K562 (cell line): ENCODE data around the gene ERGIC3. TPM values are rescaled to one million over a fixed set of nuclear protein-coding genes. Genes with fewer than 3 reads are reported as not detected.

ENCODE experiments used
- ATAC-seq: fragments of 200-7000 bp; cut with Tn5 transposase; 3 replicates; pipeline ENCODE4 v1.9.1; 2020; ENCODE audit warnings: moderate library complexity
- BruUV-seq: library from RNA; stranded (reverse); fragments of 400-500 nt; replicated peaks from 2 replicates; lab custom pipeline; 2021; lab: Mats Ljungman, UMichigan
- CTCF ChIA-PET: fragments of 300-600 bp; formaldehyde crosslinking; extraction: SDS; loops from one replicate; lab custom pipeline; 2021; ENCODE audit warnings: low intra/inter-chr PET ratio; lab: Yijun Ruan, JAX
- POLR2A ChIA-PET: fragments of 300-600, 350-650 bp; sonication (Branson Sonifier 250); formaldehyde crosslinking; extraction: SDS; loops from one replicate; lab custom pipeline; 2021; ENCODE audit warnings: antibody characterized with exemption, inconsistent platforms; lab: Yijun Ruan, JAX
- DNase-seq, 4 experiments: peaks; one replicate each; pipeline versions ENCODE4 v3.0.0 to v3.0.0-alpha.2; 2011 to 2018; ENCODE audit warnings: low spot score in 3 of 4, mixed read lengths in 3 of 4; ENCODE audit errors: extremely low read depth in 1 of 4
- FAIRE-seq: peaks from 2 replicates; lab custom pipeline; 2011; peaks lifted over from hg19 to GRCh38; lab: Jason Lieb, UNC
- H2AFZ ChIP-seq: 2 replicates; pipeline ENCODE4 v1.6.0; 2011; ENCODE audit warnings: low read depth, low read length, control low read depth, inconsistent platforms
- H3K27ac ChIP-seq: fragments of 200-600 bp; 3 replicates; pipeline ENCODE4 v1.8.0; 2011; ENCODE audit warnings: low read depth, mild to moderate bottlenecking, control low read depth, inconsistent platforms, low read length, moderate library complexity, mixed read lengths; ENCODE audit errors: extremely low read depth
- H3K27me3 ChIP-seq, 2 experiments: fragments of 300-600 bp in 1 of 2; 2 replicates in 1 of 2; 3 replicates in 1 of 2; pipeline versions ENCODE4 v1.6.0 to v1.8.0; 2011; ENCODE audit warnings: inconsistent platforms in 2 of 2, low read length in 2 of 2, mild to moderate bottlenecking in 1 of 2, mixed read lengths in 1 of 2, moderate library complexity in 1 of 2; ENCODE audit not compliant: control insufficient read depth in 2 of 2, insufficient read depth in 2 of 2
- H3K36me3 ChIP-seq: fragments of 300-600 bp; 3 replicates; pipeline ENCODE4 v1.8.0; 2011; ENCODE audit warnings: mild to moderate bottlenecking, low read length, inconsistent platforms; ENCODE audit not compliant: control insufficient read depth, insufficient read depth
- H3K4me1 ChIP-seq, 2 experiments: fragments of 200-600 bp in 1 of 2; replicated peaks in 1 of 2; 2 replicates in 1 of 2; 3 replicates in 1 of 2; pipeline versions ENCODE4 v1.5.1 to v1.8.0; 2011; ENCODE audit warnings: inconsistent platforms in 2 of 2, low read length in 2 of 2, mild to moderate bottlenecking in 1 of 2, mixed read lengths in 1 of 2, moderate library complexity in 1 of 2; ENCODE audit not compliant: control insufficient read depth in 2 of 2, insufficient read depth in 2 of 2
- H3K4me2 ChIP-seq: 2 replicates; pipeline ENCODE4 v1.6.1; 2011; ENCODE audit warnings: low read length, control low read depth, inconsistent platforms, mixed read lengths; ENCODE audit not compliant: insufficient read depth
- H3K4me3 ChIP-seq: fragments of 200-600 bp; sonication (generic), shearing (Covaris generic); 2 replicates; pipeline ENCODE4 v1.5.1; 2016; ENCODE audit warnings: control low read depth, inconsistent platforms
- H3K79me2 ChIP-seq: fragments of 200-600 bp; 3 replicates; pipeline ENCODE4 v1.8.0; 2011; ENCODE audit warnings: low read length, inconsistent platforms; ENCODE audit not compliant: control insufficient read depth, insufficient read depth
- H3K9ac ChIP-seq, 2 experiments: 2 replicates each; pipeline versions ENCODE4 v1.6.0 to v1.6.1; 2011; ENCODE audit warnings: low read depth in 2 of 2, low read length in 2 of 2, control low read depth in 1 of 2, inconsistent platforms in 1 of 2, mild to moderate bottlenecking in 1 of 2, mixed read lengths in 1 of 2; ENCODE audit not compliant: insufficient read depth in 1 of 2
- H3K9me1 ChIP-seq: one replicate; pipeline ENCODE4 v1.6.0; 2011; ENCODE audit warnings: inconsistent platforms, mild to moderate bottlenecking, low read length, moderate library complexity; ENCODE audit not compliant: control insufficient read depth, insufficient read depth
- H3K9me3 ChIP-seq: replicated peaks from 2 replicates; pipeline ENCODE4 v1.5.1; 2011; ENCODE audit warnings: low read depth, low read length, inconsistent platforms; ENCODE audit not compliant: control insufficient read depth, insufficient read depth
- H4K20me1 ChIP-seq: replicated peaks from 2 replicates; pipeline ENCODE4 v1.6.1; 2011; ENCODE audit warnings: low read length, inconsistent platforms, mixed read lengths; ENCODE audit not compliant: control insufficient read depth, insufficient read depth
- FOXA1 ChIP-seq: fragments of 450-650 bp; IDR thresholded peaks from 2 replicates; pipeline ENCODE4 v1.6.1; 2016; ENCODE audit warnings: mild to moderate bottlenecking, borderline replicate concordance
- STAT5A ChIP-seq: IDR thresholded peaks from 2 replicates; pipeline ENCODE4 v1.6.1; 2012; ENCODE audit warnings: low read length, inconsistent platforms, borderline replicate concordance
- TFE3 ChIP-seq: fragments of 450-650 bp; formaldehyde crosslinking; IDR thresholded peaks from 2 replicates; pipeline ENCODE4 v1.4.0; 2020; ENCODE audit warnings: mild to moderate bottlenecking, mixed read lengths
- ZNF282 ChIP-seq: sonication (generic); formaldehyde crosslinking; IDR thresholded peaks from 2 replicates; pipeline ENCODE4 v1.8.1; 2023; ENCODE audit warnings: missing genetic modification reagents
- ZNF592 ChIP-seq: fragments of 450-650 bp; IDR thresholded peaks from 2 replicates; pipeline ENCODE4 v1.6.1; 2017; ENCODE audit warnings: antibody characterized with exemption, mild to moderate bottlenecking
- WGBS: fragments of 100-300 bp; shearing (Covaris generic); methylation state at CpG from one replicate; pipeline ENCODE4 v1.1.6; 2016; ENCODE audit warnings: low coverage, mixed read lengths; ENCODE audit not compliant: insufficient coverage; ENCODE audit errors: missing lambda C conversion rate; 5-methylcytosine and 5-hydroxymethylcytosine counted together
- in situ Hi-C: fragments of 300-500 bp; cut with MboI; formaldehyde crosslinking; loops from 4 replicates; pipeline ENCODE4 v1.15.0; 2018; ENCODE audit warnings: inconsistent platforms, mixed read lengths
- intact Hi-C: fragments of 100-400 bp; cut with micrococcal nuclease; formaldehyde crosslinking; loops from 2 replicates; pipeline ENCODE4 v1.14.2; 2022
- polyA plus RNA-seq, 8 experiments: library from polyadenylated mRNA; depleted of rRNA in 4 of 8; stranded (reverse) in 5 of 8; unstranded in 3 of 8; fragments of >200 nt; fragmentation: Nextera tagmentation in 2 of 8; fragmentation: Illumina TruSeq in 1 of 8; extraction: Ambion mirVana in 2 of 8; extraction: Trizol in 1 of 8; gene quantifications; 2 replicates each; pipeline versions ENCODE4 v1.2.1 to v1.2.3, GENCODE V29; 2011 to 2014; ENCODE audit warnings: inconsistent platforms in 1 of 8, missing spikeins in 1 of 8
- total RNA-seq, 7 experiments: library from RNA; depleted of rRNA in 6 of 7; stranded (reverse); fragments of >200 nt in 6 of 7; fragmentation: Illumina TruSeq in 2 of 7; extraction: Trizol in 2 of 7; gene quantifications; 2 replicates each; pipeline versions ENCODE4 v1.2.1 to v1.2.3, GENCODE V29; 2011 to 2021; ENCODE audit warnings: low replicate concordance in 1 of 7
- TF ChIP-seq, protein P1 (sequence below), 2 experiments: fragments of 450-650 bp in 1 of 2; sonication (generic) in 1 of 2; formaldehyde crosslinking in 1 of 2; IDR thresholded peaks; 2 replicates each; pipeline versions ENCODE4 v1.7.1 to v1.9.0; 2016 to 2022; ENCODE audit warnings: inconsistent platforms in 1 of 2, mild to moderate bottlenecking in 1 of 2, missing genetic modification reagents in 1 of 2

ERGIC3 gene
- total and polyA plus RNA-seq, 9 of the 15 experiments (the other 6 are each of a cell fraction or from before 2014, with no cell fraction given), result 121 to 278 (median 184) TPM

DNA sequence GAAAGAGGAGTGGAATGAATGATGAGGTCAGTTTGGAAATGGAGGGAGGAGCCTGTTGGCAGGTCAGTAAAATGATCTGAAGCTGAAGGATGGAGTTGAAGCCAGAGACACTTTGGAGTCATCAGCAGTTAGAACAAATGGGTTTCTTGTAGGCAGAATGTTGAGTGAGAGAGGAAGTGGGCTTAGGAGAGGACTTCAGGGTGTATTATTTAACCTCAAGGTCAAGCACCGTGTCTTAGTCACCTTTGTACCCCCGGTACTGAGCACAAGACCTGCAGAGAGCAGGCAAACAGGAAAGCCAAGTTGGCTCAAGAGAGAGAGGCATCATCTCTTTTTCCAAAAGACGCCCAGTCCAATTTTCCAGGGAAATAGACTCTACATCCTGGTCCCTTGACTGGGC is 35.7 kb upstream of the ERGIC3 start:
- H4K20me1 ChIP-seq, result 0 out of 2 replicates have a peak, but pooled peaks cover 8% of the 10 kb centered on the region
- H3K4me2 ChIP-seq, result no peak overlapping the region
- H3K36me3 ChIP-seq, result peaks cover 78% of the 10 kb centered on the region; the same call in 2 of the 3 replicates
- no peaks in the 10 kb centered on the region for H3K9me3 ChIP-seq
- in situ Hi-C loops (no loop called here), intact Hi-C loops (no loop called here)
- CTCF ChIA-PET, result no interaction called here
- DNase-seq, result no peak
- no peak overlapping the region for H3K4me3 ChIP-seq
- no peak for FAIRE-seq
- H3K79me2 ChIP-seq, result no peaks in the 10 kb centered on the region
- no peak overlapping the region for H2AFZ ChIP-seq
- no peaks in the 10 kb centered on the region for H3K27me3 ChIP-seq
- H3K4me1 ChIP-seq, result peaks cover 0 to 4% of the 10 kb centered on the region in 2 experiments; a peak in 1 of 5 replicates
- no peak overlapping the region for H3K9ac ChIP-seq
- ATAC-seq, result no peak
- H3K9me1 ChIP-seq, result no peaks in the 10 kb centered on the region
- H3K27ac ChIP-seq, result no peak overlapping the region
- 73% methylated on average over 2 of the region's 3 CpGs for WGBS
- POLR2A ChIA-PET, result interaction anchor here (0.6 to 1.8 kb wide), 3 partner anchors 10 to 206 kb away, joined by 3 to 5 read pairs (median 4); no protein-coding TSS in a partner anchor
- BruUV-seq, result no TSS peak
- TF ChIP-seq TFE3 (no peak), ZNF592 (no peak), STAT5A (no peak), ZNF282 (CRISPR knock-in tag) (no peak), FOXA1 (no peak)
- TF ChIP-seq, protein P1, sequence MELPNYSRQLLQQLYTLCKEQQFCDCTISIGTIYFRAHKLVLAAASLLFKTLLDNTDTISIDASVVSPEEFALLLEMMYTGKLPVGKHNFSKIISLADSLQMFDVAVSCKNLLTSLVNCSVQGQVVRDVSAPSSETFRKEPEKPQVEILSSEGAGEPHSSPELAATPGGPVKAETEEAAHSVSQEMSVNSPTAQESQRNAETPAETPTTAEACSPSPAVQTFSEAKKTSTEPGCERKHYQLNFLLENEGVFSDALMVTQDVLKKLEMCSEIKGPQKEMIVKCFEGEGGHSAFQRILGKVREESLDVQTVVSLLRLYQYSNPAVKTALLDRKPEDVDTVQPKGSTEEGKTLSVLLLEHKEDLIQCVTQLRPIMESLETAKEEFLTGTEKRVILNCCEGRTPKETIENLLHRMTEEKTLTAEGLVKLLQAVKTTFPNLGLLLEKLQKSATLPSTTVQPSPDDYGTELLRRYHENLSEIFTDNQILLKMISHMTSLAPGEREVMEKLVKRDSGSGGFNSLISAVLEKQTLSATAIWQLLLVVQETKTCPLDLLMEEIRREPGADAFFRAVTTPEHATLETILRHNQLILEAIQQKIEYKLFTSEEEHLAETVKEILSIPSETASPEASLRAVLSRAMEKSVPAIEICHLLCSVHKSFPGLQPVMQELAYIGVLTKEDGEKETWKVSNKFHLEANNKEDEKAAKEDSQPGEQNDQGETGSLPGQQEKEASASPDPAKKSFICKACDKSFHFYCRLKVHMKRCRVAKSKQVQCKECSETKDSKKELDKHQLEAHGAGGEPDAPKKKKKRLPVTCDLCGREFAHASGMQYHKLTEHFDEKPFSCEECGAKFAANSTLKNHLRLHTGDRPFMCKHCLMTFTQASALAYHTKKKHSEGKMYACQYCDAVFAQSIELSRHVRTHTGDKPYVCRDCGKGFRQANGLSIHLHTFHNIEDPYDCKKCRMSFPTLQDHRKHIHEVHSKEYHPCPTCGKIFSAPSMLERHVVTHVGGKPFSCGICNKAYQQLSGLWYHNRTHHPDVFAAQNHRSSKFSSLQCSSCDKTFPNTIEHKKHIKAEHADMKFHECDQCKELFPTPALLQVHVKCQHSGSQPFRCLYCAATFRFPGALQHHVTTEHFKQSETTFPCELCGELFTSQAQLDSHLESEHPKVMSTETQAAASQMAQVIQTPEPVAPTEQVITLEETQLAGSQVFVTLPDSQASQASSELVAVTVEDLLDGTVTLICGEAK (IDR thresholded peaks at IDR 0.05), result no peak
- TF ChIP-seq, protein P1 (CRISPR knock-in tag; IDR thresholded peaks at IDR 0.05), result no peak
